ENCODE measurements around the gene CLPTM1. TPM values are rescaled to one million over a fixed set of nuclear protein-coding genes. Genes with fewer than 3 reads are reported as not detected.
A peak's percentile ranks its signal among the peaks of the same experiment; 100 is the strongest.
"Not testable (repeated sequence)": the region's sequence is repeated elsewhere in the genome, so short reads cannot be mapped to it uniquely, and the experiment has no call there.

Gene CLPTM1
- total RNA-seq, 1 experiment from 2014 or later, result 17.3 TPM

DNA sequence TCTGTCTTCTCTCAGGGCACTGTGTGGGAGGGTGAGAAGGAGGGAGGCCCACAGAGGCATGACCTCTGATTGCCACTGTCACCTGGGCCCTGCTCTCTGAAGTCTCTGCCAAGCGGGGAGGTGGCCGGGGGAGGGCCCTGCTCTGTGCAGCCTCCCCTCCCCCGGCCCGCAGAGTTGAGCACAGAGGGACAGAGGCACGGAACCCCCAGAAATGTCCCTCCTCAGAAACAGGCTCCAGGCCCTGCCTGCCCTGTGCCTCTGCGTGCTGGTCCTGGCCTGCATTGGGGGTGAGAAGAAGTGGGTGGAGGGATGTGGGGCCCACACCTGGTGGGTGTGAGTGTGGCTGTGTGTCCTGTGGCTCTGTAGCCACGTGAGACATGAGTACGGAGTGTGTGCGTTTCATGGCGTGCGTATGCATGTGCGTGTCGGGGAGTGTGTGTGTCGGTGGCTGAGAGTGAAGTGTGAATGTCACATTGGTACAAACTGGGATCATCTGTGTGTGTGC lies 13.1 kb upstream of the CLPTM1 start, which contains the start of gene APOC4:
APOC4 (plus strand) TSS at position 171 of the 505 bp plus-strand sequence; CDS start at position 212, 41 bp downstream.
- DNase-seq (ENCODE audit: low read depth), result no peak

DNA sequence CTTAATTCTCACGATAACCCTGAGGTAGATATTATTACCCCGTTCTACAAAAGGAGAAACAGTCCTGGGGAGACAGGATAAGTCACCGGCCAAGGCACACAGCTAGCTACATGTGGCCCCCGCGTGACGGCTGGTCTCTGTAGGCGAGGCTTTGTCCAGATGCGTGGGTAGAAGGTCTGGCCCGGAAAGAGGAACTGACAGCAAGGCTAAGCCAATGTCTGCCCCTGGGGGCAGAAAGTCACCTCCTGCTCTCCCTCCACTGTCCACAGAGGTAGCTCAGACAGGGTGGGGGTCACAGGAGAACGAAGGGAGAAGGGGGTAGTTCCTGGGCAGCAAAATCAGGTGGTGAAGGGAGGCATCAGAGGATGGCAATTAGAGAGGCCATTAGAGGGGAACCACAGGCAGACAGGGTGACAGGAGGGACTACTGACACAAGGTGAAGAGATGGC lies 11.4 kb upstream of the CLPTM1 start:
- no peak for DNase-seq (ENCODE audit: low read depth)

DNA sequence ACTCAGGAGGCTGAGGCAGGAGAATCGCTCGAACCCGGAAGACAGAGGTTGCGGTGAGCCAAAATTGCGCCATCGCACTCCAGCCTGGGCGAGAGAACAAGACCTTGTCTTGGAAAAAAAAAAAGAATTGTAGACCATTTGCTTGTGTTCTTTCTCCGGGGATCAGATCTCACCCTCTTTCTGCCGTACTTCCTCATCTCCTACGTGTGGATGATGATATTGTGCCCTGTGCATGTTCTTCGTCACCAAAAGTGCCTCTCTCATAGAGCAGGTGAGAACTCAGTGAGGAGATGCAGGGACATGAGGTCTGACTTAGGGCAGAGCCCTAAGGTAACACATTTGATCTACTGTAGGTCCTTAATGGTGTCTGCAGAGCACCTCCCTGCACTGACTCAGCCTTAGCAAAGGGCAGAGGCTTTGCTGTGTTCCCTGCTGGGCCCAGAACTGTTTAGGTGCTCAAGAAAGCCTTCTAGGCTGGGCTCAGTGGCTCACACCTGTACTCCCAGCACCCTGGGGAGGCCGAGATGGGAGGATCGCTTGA lies 8.1 kb upstream of the CLPTM1 start:
- DNase-seq (ENCODE audit: low read depth), result no peak

DNA sequence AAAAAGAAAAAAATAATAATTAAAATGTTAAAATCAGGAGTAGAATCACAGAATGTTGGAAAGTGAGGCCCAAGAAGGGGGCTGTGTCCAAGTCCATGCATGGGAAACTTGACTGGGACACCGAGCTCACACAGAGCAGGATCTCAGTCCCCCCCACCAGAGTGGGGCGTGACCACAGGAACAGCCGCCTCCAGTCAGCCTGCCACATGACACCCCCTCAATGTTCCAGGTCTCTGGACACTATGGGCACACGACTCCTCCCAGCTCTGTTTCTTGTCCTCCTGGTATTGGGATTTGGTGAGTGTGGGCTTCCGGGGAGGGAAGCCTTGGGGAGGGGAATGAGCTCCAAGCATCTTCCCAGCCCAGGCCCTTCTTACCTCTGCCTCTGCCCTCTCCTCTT lies 6.9 kb upstream of the CLPTM1 start:
- DNase-seq (ENCODE audit: low read depth), result no peak

DNA sequence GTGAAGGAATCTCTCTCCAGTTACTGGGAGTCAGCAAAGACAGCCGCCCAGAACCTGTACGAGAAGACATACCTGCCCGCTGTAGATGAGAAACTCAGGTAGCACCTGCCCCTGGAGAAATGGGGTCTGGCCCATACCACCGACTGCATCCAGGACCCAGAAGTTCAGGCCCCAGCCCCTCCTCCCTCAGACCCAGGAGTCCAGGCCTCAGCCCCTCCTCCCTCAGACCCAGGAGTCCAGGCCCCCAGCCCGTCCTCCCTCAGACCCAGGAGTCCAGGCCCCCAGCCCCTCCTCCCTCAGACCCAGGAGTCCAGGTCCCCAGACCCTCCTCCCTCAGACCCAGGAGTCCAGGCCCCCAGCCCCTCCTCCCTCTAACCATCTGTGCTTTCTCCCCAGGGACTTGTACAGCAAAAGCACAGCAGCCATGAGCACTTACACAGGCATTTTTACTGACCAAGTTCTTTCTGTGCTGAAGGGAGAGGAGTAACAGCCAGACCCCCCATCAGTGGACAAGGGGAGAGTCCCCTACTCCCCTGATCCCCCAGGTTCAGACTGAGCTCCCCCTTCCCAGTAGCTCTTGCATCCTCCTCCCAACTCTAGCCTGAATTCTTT lies 6.3 kb upstream of the CLPTM1 start:
- no peak for DNase-seq (ENCODE audit: low read depth)

DNA sequence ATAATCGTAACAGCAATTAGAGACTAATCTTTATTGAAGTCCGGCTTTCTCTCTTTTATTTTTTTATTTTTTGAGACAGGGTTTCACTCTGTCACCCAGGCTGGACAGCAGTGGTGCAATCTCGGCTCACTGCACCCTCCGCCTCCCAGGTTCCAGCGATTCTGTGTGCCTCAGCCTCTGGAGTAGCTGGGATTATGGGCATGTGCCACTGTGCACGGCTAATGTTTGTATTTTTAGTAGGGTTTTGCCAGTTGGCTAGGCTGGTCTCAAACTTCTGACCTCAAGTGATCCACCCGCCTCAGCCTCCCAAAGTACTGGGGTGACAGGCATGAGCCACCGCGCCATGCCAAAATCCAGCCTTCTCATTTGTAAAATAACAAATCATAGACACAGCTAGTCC lies 5.6 kb upstream of the CLPTM1 start:
- no peak for DNase-seq (ENCODE audit: low read depth)

DNA sequence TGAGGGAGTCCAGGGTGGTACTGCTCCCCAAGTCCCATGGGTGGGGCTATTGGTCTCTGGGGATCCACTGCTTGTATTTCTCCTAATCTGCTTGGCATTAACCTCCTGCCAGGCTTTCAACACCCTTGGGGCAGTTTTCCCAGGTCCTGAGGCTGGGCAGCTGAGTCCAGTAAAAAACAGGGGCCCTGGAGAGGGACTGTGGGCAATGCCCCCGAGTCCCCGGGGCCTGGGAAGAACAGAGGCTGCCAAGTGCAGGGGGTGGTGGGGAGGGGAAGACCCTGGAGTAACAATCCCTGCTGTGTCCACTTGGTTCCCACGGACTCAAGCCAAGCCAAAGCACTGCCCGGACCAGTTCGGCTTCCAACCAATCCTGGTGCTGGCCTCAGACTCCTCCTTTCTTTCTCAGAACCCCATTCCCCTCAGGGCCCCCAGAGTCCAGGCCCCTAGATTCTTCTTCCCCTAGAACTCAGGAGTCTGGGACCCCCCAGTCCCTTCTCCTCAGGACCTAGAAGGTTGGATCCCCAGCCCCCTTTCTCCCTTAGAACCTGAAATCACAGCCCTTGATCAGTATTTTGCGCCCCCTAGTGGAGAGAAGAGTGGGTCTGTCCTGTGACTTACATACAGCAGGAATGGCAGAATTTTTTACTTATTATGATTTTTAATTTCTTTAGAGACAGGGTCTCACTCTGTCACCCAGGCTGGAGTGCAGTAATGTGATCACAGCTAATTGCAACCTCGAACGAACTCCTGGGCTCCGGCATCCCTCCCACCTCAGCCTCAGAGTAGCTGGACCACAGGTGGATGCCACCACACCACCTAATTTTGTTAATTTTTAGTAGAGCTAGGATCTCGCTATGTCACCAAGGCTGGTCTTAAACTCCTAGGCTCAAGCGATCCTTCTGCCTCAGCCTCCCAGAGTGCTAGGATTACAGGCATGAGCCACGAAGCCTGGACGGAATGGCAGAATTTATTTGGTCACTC lies 3.7 kb upstream of the CLPTM1 start:
- peak; percentile 65 for DNase-seq (ENCODE audit: low read depth)

DNA sequence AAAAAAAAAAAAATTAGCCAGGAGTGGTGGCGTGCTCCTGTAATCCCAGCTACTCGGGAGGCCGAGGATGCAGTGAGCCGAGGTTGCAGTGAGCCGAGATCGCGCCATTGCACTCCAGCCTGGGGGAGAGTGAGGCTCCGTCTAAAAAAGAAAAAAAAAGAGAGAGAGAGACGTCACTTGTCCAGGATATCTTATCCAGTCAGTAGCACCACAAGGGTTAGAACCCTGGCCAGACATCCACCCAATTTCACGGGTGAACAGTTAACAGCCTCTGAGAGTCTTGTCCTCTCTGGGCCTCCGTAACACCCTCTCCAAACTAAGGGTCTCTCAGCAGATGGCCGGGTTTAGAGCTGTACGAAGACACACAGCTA lies 917 bp upstream of the CLPTM1 start:
- DNase-seq (ENCODE audit: low read depth), result no peak

DNA sequence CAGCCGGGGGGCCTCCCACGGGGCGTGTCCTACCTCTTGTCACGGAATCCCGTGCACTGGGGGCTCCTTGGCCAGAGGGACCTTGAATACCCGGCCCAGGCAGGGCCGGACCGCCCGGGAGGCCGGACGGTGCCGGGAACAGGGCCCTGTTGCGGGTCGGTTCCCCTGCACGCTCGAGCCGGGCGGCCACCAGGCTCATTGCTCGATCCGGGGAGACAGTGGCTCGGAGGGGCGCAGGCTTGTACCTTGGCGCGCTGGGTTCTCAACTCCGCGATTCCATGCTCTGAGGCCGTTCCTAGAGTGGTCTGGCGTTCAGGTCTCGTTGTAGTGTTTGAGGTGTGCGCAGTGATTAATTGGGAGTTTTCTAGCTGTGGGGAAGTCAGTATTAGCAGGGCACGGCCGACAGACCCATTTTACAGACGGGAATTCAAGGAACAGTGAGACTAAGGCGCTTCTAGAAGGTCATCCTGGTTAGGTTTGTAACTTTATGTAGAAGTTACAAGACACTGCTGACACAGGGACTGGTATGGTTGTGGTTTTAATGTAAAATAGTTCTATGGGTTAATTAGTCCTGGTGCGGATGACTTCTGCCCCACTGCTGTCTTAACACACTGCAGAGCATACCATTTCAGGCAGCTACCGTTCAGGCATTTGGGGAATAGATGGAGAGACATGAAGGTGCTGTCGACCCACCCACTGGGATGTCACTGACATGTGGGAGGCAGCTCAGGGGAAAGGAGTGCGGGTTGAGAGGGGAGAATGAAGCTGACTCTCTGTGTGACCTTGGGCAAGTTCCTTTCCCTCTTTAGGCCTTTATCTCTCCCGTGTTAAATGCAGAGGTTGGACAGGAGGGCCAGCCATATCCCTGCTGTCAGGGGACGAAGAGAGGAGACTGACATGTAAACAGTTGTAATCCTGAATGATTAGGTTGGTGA lies 592 bp downstream of the CLPTM1 start:
- DNase-seq (ENCODE audit: low read depth), result no peak

DNA sequence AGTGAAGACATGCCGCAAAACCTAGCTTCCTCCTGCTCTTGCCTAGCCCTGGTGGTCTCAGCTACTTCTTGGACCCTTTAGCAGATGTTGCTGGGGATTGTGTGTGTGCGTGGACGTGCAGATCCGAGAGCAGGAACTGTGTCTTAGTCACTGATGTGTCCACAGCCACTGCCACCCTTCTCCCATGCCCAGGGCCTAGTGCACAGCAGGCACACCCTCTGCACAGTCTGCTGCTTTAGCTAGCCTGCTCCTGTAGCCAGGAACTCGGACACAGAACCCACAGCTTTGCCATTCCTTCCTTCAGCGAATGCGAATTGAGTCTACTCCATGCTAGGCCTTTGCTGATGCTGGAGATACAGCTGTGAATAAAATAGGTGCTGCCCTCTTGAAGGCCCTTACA lies 2.3 kb downstream of the CLPTM1 start:
- DNase-seq (ENCODE audit: low read depth), result no peak

DNA sequence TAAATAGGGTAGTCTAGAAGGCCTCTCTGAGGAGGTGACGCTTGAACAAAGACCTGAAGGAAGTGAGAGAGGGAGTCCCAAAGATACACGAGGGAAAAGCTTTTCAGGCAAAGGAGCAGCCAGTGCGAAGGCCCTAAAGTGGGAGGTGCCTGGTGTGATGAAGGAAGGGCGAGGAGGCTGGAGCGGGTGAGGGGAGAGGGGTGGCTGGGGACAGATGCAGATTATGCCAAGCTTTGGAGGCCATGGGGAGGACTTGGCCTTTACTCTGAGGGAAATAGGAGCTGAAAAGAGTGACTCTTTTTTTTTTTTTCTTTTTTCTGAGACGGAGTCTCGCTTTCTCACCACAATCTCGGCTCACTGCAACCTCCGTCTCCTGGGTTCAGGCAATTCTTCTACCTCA lies 2.9 kb downstream of the CLPTM1 start:
- no peak for DNase-seq (ENCODE audit: low read depth)

DNA sequence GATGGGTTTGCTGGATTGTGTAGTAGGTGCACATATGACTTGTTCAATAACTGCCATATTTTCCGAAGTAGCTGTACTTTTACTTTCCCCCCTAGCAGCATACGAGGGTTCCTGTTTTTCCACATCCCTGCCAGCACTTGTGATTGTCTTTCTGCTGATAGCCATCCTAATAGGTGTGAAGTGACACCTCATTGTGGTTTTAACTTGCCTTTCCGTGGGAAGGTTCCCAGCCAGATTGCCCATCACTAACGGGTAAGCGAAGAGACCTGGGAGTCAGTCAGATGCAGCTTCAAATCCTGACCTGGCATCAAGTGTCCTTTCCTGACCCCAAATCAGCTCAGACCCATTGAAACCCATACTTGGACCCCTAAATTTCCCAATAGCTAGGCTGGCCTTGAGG lies 4.5 kb downstream of the CLPTM1 start:
- no peak for DNase-seq (ENCODE audit: low read depth)

DNA sequence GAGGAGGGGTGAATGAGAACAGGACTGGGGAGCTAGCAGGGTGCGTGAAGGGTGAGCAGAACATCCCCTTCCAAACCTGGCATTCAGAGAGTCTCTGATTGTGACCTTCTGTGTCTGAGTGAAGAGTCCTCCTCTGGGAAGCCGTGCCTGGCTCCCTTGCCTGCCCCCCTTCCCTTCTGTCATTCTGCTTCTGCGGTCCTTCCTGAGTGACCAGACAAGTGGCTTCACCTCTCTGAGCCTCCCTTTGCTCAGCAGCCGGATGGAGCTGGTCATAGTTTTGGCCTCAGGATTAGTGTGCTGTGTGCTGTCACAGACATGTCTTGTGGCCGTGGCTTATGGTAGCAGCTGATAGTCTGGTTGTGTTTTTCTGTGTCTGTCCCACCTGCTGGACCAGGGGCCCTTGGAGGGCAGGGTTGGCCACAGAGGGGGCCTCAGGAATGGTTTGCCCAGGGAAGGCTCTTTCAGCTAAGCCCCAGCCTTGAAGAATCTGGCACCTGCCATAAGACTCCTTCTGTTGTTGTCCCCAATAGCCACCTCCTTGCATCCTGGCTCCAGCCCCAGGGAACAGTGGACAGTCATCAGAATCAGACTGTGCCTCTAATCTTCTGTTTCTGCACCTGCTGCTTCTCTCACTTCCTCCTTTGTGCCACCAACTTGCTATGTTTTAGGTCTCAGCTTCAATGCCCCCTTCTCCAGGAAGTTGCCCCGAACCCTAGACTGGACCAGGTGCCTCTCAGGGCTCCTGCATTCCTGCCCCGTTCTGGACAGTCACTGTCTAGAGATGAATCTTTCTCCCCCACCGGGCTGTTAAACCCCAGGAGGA lies 5.9 kb downstream of the CLPTM1 start:
- DNase-seq (ENCODE audit: low read depth), result no peak

DNA sequence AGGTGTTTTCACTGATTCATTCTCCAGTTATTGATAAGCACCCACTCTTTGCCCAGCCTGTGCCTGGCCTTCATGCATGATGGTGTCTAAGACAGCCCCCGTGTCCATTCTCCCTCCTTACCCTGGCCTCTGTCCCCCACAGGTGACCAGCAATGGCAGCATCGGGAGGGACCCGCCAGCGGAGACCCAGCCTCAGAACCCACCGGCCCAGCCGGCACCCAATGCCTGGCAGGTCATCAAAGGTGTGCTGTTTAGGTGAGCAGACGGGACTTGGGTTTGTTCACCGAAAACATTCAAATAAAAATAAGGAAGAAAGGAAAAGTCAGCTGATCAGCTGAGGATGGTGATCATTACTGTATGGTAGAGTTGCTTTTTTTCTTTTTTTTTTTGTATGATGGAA lies 6.6 kb downstream of the CLPTM1 start:
- no peak for DNase-seq (ENCODE audit: low read depth)

DNA sequence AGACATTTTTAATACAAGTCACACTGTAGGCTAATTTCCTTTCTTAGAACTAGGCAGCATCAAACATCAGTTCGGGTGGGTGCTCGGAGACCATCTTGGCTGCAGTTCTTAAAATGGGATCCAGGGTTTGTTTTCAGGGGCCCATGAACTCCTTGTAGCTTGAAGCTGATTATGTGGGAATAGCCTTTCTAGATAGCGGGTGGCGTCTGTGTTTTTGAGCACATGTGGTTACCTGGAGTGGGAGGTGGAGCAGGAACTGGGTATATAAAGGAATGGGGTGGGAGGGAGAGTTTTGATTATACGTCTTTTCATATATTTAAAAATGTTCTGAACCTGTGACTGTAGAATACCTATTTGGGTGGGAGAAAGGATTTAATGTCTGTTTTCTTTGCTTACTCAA lies 12.9 kb downstream of the CLPTM1 start:
- no peak for DNase-seq (ENCODE audit: low read depth)

DNA sequence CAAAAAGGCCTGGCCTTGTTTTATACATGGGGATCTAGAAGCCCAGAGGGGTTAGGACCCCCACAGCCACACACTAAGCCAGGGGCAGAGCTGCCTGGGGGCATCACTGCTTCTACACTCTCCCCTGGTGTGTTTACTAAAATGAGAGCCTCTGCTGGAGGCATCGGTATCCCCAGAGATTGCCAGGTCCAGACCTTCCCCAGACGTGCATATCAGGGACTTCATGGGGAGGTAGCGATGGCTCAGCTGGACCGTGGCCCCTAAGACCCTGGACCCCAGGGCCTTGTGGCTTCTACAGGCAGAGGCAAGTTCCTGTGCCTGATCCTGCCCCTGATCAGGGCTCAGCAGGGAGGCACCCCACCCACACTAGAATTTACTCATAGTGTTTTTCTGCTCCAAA lies 13.5 kb downstream of the CLPTM1 start:
- DNase-seq (ENCODE audit: low read depth), result no peak

DNA sequence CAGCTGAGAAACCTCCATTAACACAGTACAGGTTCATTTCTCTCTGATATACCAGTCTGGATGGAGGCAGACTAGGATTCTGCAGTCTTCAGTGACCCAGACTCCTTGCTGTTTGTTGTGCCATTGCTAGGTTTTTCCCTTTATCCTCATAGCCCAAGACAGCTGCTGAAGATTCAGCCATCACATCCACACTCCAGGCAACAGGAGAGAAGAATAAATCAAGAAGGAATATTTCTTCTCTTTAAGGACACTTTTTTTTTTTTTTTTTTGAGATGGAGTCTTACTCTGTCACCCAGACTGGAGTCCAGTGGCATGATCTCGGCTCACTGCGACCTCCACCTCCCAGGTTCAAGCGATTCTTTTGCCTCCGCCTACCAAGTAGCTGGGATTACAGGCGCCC lies 14.3 kb downstream of the CLPTM1 start:
- DNase-seq (ENCODE audit: low read depth), result no peak

DNA sequence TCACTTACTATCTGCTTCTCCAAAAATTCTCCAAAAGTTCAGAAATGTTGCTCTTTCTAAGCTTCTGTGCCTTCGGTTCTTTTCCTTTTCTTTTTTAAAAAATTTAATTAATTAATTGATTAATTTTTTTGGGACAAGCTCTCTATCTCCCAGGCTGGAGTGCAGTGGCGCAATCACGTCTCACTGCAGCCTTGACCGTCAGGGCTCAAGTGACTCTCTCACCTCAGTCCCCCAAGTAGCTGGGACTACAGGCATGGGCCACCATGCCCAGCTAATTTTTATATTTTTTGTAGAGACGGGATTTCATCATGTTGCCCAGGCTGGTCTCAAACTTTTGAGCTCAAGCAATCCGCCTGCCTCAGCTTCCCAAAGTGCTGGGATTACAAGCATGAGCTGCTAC lies 16.3 kb downstream of the CLPTM1 start:
- DNase-seq (ENCODE audit: low read depth), result not testable (repeated sequence)

DNA sequence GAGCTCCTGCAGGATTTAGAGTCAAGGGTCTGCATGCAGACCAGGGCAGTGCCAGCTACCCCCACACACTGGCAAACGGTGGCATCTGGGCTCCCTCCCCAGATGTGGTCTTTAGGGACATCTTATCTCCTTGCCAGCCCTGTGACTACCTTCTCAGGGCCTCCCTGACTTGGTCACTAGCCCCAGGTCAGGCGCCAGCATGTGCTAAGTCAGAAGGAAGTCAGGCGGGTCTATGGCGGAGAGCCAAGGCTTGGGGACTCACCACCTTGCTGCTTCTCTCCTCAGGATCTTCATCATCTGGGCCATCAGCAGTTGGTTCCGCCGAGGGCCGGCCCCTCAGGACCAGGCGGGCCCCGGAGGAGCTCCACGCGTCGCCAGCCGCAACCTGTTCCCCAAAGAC lies 17.6 kb downstream of the CLPTM1 start:
- DNase-seq (ENCODE audit: low read depth), result no peak

DNA sequence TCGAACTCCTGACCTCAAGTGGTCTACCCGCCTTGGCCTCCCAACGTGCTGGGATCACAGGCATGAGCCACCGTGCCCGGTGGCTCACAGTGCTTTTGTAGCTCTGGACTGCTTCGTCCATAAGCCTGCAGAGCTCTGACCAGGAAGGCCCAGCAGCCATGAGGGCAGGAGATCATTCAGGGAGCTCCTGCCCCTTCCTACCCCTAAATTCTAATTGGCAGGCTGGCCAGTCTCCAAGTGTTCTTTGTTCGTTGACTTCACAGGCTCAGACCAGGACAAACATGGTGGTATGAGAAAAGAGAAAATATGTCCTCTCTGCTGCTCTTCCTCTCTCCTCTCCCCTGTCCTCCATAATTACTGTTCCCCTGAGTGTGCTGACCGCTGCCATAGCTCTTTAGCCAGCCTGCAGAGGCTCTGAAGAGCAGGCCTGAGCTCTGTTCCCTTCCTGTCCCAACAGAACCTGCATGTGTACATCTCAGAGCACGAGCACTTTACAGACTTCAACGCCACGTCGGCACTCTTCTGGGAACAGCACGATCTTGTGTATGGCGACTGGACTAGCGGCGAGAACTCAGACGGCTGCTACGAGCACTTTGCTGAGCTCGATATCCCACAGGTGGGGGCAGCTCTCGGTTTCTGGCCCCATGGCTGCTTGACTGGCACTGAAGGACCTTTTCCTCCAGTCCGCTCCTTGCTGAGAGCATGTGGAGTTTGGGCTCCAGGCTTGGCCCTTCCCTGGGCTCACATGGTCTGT lies 19.0 kb downstream of the CLPTM1 start:
- no peak for DNase-seq (ENCODE audit: low read depth)
